Measurements from ENCODE around the gene FUT9.

FUT9 gene

GRCh38 chr6:96074006-96074405 is 58.2 kb downstream of the FUT9 start:
- DNase-seq, result no peak

GRCh38 chr6:96075826-96076225 is 60.1 kb downstream of the FUT9 start:
- no peak for DNase-seq

- no peak for DNase-seq
Observed at GRCh38 chr6:96086745-96087144, 71.0 kb downstream of the FUT9 start.

- DNase-seq, result no peak
Observed at GRCh38 chr6:96089173-96089572, 73.4 kb downstream of the FUT9 start.

- DNase-seq, result no peak
Observed at GRCh38 chr6:96094077-96094476, 78.3 kb downstream of the FUT9 start.

- DNase-seq, result no peak
Observed at GRCh38 chr6:96099069-96099468, 83.3 kb downstream of the FUT9 start.

GRCh38 chr6:96101564-96101963 is 85.8 kb downstream of the FUT9 start:
- DNase-seq, result no peak

- DNase-seq, result no peak
Observed at GRCh38 chr6:96104910-96105309, 89.1 kb downstream of the FUT9 start.

- DNase-seq, result no peak
Observed at GRCh38 chr6:96110878-96111277, 95.1 kb downstream of the FUT9 start.

GRCh38 chr6:96116674-96117073 is 100.9 kb downstream of the FUT9 start:
- DNase-seq, result no peak

GRCh38 chr6:96124778-96125177 is 109.0 kb downstream of the FUT9 start:
- DNase-seq, result no peak

GRCh38 chr6:96138406-96138805 is 122.6 kb downstream of the FUT9 start:
- DNase-seq, result no peak

GRCh38 chr6:96142142-96142541 is 126.4 kb downstream of the FUT9 start:
- DNase-seq, result no peak

- no peak for DNase-seq
Observed at GRCh38 chr6:96150431-96150830, 134.7 kb downstream of the FUT9 start.

GRCh38 chr6:96151707-96152106 is 135.9 kb downstream of the FUT9 start:
- no peak for DNase-seq

GRCh38 chr6:96152114-96152708 is 136.4 kb downstream of the FUT9 start:
- no peak for DNase-seq

- DNase-seq, result no peak
Observed at GRCh38 chr6:96153775-96154174, 138.0 kb downstream of the FUT9 start.

GRCh38 chr6:96156425-96156824 is 140.7 kb downstream of the FUT9 start:
- no peak for DNase-seq

- DNase-seq, result no peak
Observed at GRCh38 chr6:96157018-96157565, 141.3 kb downstream of the FUT9 start.

GRCh38 chr6:96162711-96163120 is 146.9 kb downstream of the FUT9 start:
- no peak for DNase-seq

- DNase-seq, result no peak
Observed at GRCh38 chr6:96164802-96165201, 149.0 kb downstream of the FUT9 start.

GRCh38 chr6:96171112-96171511 is 155.3 kb downstream of the FUT9 start:
- no peak for DNase-seq

- no peak for DNase-seq
Observed at GRCh38 chr6:96184798-96185197, 169.0 kb downstream of the FUT9 start.

GRCh38 chr6:96186094-96186493 is 170.3 kb downstream of the FUT9 start:
- no peak for DNase-seq

- DNase-seq, result no peak
Observed at GRCh38 chr6:96186516-96187195, 170.9 kb downstream of the FUT9 start.
